ENCODE data around the gene WDFY4. TPM values are rescaled to one million over a fixed set of nuclear protein-coding genes. Genes with fewer than 3 reads are reported as not detected.

The WDFY4 gene
- total RNA-seq, 1 donor from 2014 or later = not detected

- no peaks in the 10 kb centered on the region for H3K9me3 Mint-ChIP-seq (ENCODE audit: low read depth)
- no peaks in the 10 kb centered on the region for H3K36me3 Mint-ChIP-seq (ENCODE audit: low read depth)
- TF ChIP-seq, protein P1, sequence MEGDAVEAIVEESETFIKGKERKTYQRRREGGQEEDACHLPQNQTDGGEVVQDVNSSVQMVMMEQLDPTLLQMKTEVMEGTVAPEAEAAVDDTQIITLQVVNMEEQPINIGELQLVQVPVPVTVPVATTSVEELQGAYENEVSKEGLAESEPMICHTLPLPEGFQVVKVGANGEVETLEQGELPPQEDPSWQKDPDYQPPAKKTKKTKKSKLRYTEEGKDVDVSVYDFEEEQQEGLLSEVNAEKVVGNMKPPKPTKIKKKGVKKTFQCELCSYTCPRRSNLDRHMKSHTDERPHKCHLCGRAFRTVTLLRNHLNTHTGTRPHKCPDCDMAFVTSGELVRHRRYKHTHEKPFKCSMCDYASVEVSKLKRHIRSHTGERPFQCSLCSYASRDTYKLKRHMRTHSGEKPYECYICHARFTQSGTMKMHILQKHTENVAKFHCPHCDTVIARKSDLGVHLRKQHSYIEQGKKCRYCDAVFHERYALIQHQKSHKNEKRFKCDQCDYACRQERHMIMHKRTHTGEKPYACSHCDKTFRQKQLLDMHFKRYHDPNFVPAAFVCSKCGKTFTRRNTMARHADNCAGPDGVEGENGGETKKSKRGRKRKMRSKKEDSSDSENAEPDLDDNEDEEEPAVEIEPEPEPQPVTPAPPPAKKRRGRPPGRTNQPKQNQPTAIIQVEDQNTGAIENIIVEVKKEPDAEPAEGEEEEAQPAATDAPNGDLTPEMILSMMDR (IDR thresholded peaks at IDR 0.05) = no peak
- H3K27me3 Mint-ChIP-seq (ENCODE audit: low read depth) = peaks cover 7% of the 10 kb centered on the region
- H3K4me3 Mint-ChIP-seq (ENCODE audit: unreplicated experiment) = no peak within 1 kb of the TSS
- H3K4me1 Mint-ChIP-seq (ENCODE audit: low read depth) = no peaks in the 10 kb centered on the region
- no peak within 1 kb of the TSS for H3K27ac Mint-ChIP-seq (ENCODE audit: unreplicated experiment)
- DNase-seq (ENCODE audit: low spot score) = no peak
These were observed 255.2 kb downstream of the WDFY4 start, which contains the start of gene LRRC18 for GRCh38 chr10:48939790-48940325. LRRC18 (minus strand) TSS chr10:48939840; CDS start chr10:48914155, 25,685 bp downstream.

GRCh38 chr10:48940372-48940771 lies 255.7 kb downstream of the WDFY4 start:
- no peak for DNase-seq (ENCODE audit: low spot score)
- Mint-ChIP-seq H3K4me3 (ENCODE audit: unreplicated experiment) (no peak overlapping the region), H3K27me3 (ENCODE audit: low read depth) (peaks cover 7% of the 10 kb centered on the region), H3K36me3 (ENCODE audit: low read depth) (no peaks in the 10 kb centered on the region), H3K4me1 (ENCODE audit: low read depth) (no peaks in the 10 kb centered on the region), H3K9me3 (ENCODE audit: low read depth) (no peaks in the 10 kb centered on the region), H3K27ac (ENCODE audit: unreplicated experiment) (no peak overlapping the region)
- TF ChIP-seq, protein P1 (IDR thresholded peaks at IDR 0.05) = no peak

GRCh38 chr10:48940958-48941357 lies 256.3 kb downstream of the WDFY4 start:
- H3K4me3 Mint-ChIP-seq (ENCODE audit: unreplicated experiment) = no peak overlapping the region

GRCh38 chr10:48941427-48942075 lies 256.9 kb downstream of the WDFY4 start:
- TF ChIP-seq, protein P1 (IDR thresholded peaks at IDR 0.05) = no peak
- Mint-ChIP-seq H3K36me3 (ENCODE audit: low read depth) (no peaks in the 10 kb centered on the region), H3K4me3 (ENCODE audit: unreplicated experiment) (no peak overlapping the region), H3K4me1 (ENCODE audit: low read depth) (no peaks in the 10 kb centered on the region), H3K27me3 (ENCODE audit: low read depth) (peaks cover 7% of the 10 kb centered on the region), H3K27ac (ENCODE audit: unreplicated experiment) (no peak overlapping the region), H3K9me3 (ENCODE audit: low read depth) (no peaks in the 10 kb centered on the region)
- no peak for DNase-seq (ENCODE audit: low spot score)

More at GRCh38 chr10:48940958-48941357, 256.3 kb downstream of the WDFY4 start:
- H3K27ac Mint-ChIP-seq (ENCODE audit: unreplicated experiment) = no peak overlapping the region
- no peaks in the 10 kb centered on the region for H3K9me3 Mint-ChIP-seq (ENCODE audit: low read depth)
- TF ChIP-seq, protein P1 (IDR thresholded peaks at IDR 0.05) = no peak
- peaks cover 7% of the 10 kb centered on the region for H3K27me3 Mint-ChIP-seq (ENCODE audit: low read depth)
- H3K36me3 Mint-ChIP-seq (ENCODE audit: low read depth) = no peaks in the 10 kb centered on the region
- DNase-seq (ENCODE audit: low spot score) = no peak
- H3K4me1 Mint-ChIP-seq (ENCODE audit: low read depth) = no peaks in the 10 kb centered on the region

GRCh38 chr10:48943096-48943495 lies 258.4 kb downstream of the WDFY4 start:
- no peak for DNase-seq (ENCODE audit: low spot score)

More at GRCh38 chr10:48943096-48943495, 258.4 kb downstream of the WDFY4 start:
- Mint-ChIP-seq H3K27ac (ENCODE audit: unreplicated experiment) (no peak overlapping the region), H3K36me3 (ENCODE audit: low read depth) (no peaks in the 10 kb centered on the region), H3K4me1 (ENCODE audit: low read depth) (no peaks in the 10 kb centered on the region), H3K27me3 (ENCODE audit: low read depth) (peaks cover 7% of the 10 kb centered on the region), H3K9me3 (ENCODE audit: low read depth) (no peaks in the 10 kb centered on the region), H3K4me3 (ENCODE audit: unreplicated experiment) (no peak overlapping the region)
- TF ChIP-seq, protein P1 (IDR thresholded peaks at IDR 0.05) = no peak

All from chondrocyte (in vitro differentiated cells).